GM21515 (cell line): Measurements from ENCODE around the gene HAL.

Source experiments
- ATAC-seq: cut with Tn5 transposase; IDR thresholded peaks from one replicate; pipeline ENCODE4 v1.9.1; 2021; ENCODE audit not compliant: unreplicated experiment

HAL gene

GRCh38 chr12:95942524-95943329 is 53.4 kb downstream of the HAL start, which contains the start of gene CCDC38:
Gene CCDC38 (minus strand): TSS chr12:95942614. CDS start chr12:95936509, 6,105 bp downstream.
- ATAC-seq, result peak; percentile 99

- no peak for ATAC-seq
These were observed 54.0 kb downstream of the HAL start for GRCh38 chr12:95942101-95942523.

GRCh38 chr12:95940514-95940913 is 55.6 kb downstream of the HAL start:
- no peak for ATAC-seq
